T-helper 22 cell (primary cell): ENCODE data around the gene HLA-DQB1.

Experiments used
- DNase-seq: peaks from one replicate; pipeline ENCODE4 v3.0.0-alpha.2; 2020; ENCODE audit warnings: low read depth

The HLA-DQB1 gene

GRCh38 chr6:32625137-32625536 is 41.3 kb downstream of the HLA-DQB1 start:
- no peak for DNase-seq

DNA sequence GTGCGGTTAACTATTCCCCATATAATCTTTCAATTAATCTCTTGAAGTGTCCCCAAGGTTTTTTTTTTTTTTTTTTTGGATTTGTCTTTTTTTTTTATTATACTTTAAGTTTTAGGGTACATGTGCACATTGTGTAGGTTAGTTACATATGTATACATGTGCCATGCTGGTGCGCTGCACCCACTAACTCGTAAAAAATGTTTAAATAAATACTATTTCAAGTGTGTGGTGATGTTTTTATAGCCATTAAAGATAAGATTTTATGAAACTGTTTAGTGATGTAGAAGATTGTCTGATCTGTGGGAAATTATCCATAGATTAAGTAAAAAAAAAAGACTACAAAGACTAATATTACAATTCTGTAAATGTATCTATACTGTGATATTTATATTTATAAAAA is 41.9 kb downstream of the HLA-DQB1 start:
- no peak for DNase-seq

DNA sequence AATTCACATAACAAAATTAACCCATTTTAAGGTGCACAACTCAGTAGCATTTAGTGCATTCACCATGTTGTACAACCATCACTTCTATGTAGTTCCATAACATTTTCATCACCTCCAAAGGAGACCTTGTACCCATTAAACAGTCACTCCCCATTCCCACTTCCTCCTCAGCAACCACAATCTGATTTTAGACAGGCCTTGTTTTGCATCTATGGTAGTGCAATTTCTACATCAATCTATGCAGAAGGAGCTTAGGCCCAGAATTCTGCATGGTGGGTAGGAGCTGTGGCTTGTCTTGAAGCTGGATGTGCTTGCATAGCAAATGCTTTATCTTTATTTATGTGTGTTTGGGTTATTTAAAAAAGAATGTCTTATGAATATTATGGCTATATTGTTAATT is 42.8 kb downstream of the HLA-DQB1 start:
- no peak for DNase-seq

DNA sequence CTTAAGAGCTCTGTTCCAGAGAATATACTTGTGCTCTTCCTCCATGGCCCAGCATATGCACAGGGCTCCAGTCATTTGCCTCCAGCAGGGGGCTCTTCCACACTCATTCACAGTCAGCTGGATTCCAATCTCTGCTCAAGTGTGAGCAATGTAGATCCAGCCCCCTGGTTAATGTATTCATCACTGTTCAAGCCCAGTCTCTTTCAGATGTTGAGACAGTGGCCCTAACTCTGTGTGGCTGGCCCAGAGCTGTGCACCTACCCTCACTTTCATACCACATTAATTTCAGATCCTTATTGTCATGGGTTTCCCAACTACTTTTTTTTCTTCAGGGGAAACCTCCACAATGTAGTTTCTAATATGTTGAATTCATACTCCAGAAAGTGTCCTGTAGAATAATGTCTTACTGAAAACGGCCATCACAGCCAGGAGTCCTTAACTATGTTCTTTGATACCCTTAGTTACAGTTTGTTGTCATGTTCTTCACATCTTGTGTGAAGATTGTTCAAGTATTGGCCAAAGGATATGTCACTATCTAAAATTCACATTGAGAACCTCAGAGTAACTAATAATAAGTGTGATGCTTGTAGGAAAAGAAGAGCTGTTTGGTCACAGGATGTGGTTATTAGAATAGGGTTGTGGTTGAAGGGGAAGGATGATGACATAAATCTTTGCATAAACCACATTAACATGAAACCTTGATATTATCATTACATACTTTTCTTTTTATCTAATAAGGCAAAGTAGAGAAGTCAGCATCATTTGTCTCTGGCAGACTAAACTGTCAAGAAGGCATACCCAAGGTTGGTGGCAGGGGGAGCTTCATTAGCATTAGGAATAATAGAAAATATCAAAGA is 43.7 kb downstream of the HLA-DQB1 start:
- peak; percentile 29 for DNase-seq

DNA sequence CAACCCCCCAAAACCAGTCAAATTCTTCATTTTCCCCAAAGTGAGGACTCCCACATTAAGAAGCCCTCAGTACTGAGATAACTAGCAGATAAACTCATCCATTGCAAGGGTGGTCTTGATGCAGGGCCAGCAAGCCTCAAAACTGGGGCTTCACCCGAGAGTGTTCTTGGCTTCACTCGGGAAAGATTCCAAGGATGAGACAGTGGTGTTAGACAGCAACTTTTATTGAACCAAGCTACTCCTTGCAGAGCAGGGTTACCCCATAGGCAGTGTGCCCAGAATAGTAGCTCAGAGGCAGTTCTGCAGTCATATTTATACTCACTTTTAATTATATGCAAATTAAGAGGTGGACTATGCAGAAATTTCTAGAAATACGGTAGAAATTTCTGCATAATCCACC is 45.1 kb downstream of the HLA-DQB1 start:
- no peak for DNase-seq

- DNase-seq, result no peak
Measured at GRCh38 chr6:32617751-32618150, 48.7 kb downstream of the HLA-DQB1 start.

- DNase-seq, result no peak
Measured at GRCh38 chr6:32615885-32616532, 50.4 kb downstream of the HLA-DQB1 start.

GRCh38 chr6:32614366-32615081 is 51.9 kb downstream of the HLA-DQB1 start:
- no peak for DNase-seq

- DNase-seq, result no peak
Measured at GRCh38 chr6:32613475-32613874, 53.0 kb downstream of the HLA-DQB1 start.

DNA sequence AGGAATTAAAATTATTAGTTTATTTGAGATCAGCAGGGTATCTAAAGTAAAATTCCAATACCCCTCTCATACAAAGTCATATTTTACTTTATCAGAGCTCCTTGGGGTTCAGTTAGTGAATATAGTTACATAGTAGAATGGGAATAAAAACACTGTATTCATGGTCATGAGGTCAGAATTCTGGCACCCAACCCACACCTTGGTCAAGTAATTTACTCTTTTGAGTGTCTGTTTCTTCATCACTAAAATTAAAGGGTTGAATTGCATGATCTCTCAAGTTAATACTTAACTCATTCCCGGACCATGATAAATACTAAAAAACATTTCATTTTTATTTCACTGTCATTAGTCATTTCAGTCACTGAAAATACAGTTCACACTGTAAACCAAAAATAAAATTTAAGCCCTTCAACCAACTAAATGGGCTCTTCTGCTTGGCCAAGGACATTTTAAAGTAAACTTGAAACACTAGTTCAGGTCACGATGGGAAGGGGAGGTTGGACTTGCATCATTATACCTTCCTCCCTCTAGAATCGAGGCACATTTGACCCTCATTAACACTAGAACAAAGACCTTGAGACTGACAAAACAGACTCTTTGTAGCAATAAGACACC is 55.7 kb downstream of the HLA-DQB1 start:
- DNase-seq, result no peak

DNA sequence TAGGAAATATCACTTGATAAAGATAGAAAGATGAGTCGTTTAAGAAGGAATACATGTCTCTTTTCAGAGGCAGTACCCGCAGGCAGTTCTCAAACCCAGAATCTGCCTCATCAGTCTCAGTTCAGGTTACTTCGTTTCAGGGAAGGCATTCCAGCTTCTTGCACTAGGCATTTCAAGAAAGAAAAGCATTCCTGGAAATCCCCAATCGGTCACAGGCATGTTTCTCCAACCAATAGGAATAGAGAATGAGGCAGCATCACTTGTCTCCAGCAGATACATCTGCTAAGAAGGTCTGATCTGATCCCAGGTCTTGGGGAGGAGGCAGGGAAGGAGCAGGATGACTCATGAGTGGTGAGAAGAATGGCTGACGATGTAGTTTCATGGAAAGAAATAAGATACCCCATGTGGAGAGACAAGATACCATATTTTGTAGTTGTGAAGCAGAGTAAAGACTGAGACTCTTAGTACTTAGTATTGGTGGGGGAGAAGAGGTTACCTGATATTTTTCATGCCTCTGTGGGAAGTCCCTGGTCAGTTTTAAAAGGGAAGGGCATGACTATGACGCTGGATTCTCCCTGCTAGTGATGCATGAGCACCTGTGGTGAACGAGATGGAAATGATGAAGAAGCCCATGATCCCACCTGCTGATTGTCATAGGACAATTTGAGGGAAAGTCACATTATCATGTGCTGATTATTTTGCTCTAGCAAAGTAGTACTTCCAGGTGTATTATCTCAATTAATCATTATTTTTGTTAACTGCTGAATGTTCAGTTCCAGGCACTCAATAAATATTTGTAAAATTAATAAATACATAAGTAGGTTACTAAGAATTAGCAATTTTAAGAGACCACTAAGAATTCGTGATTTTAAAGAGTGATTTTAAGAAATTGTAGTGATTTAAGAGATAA is 56.5 kb downstream of the HLA-DQB1 start:
- peak; percentile 55 for DNase-seq
